IMR-90 (cell line): ENCODE results near the gene PPL. TPM values are rescaled to one million over a fixed set of nuclear protein-coding genes. Genes with fewer than 3 reads are reported as not detected.

ENCODE experiments used
- ATAC-seq: fragments of 200-7000 bp; cut with Tn5 transposase; 2 replicates; pipeline ENCODE4 v1.9.1; 2020; ENCODE audit warnings: low read depth, mild to moderate bottlenecking, moderate library complexity
- BruUV-seq: library from RNA; stranded (reverse); fragments of 400-500 nt; replicated peaks from 2 replicates; lab custom pipeline; 2021; lab: Mats Ljungman, UMichigan
- CTCF ChIA-PET: fragments of 300-600 bp; formaldehyde crosslinking; extraction: SDS; loops from one replicate; lab custom pipeline; 2021; ENCODE audit warnings: antibody characterized with exemption; lab: Yijun Ruan, JAX
- POLR2A ChIA-PET: fragments of 300-600 bp; sonication (Branson Sonifier 250); formaldehyde crosslinking; loops from one replicate; lab custom pipeline; 2022; ENCODE audit warnings: antibody characterized with exemption; ENCODE audit not compliant: unreplicated experiment; lab: Charles Lee
- DNase-seq: peaks from one replicate; pipeline ENCODE4 v3.0.0; 2013
- H2AFZ ChIP-seq: replicated peaks from 2 replicates; pipeline ENCODE3; 2013; ENCODE audit warnings: low read length, mild to moderate bottlenecking; ENCODE audit not compliant: poor library complexity
- H2AK5ac ChIP-seq: 2 replicates; pipeline ENCODE4 v1.6.1; 2013; ENCODE audit warnings: low read depth, low read length, inconsistent platforms
- H2AK9ac ChIP-seq: replicated peaks from 2 replicates; pipeline ENCODE3; 2013; ENCODE audit warnings: mild to moderate bottlenecking, low read depth, low read length, moderate library complexity; ENCODE audit not compliant: poor library complexity
- H2BK120ac ChIP-seq: 2 replicates; pipeline ENCODE4 v1.6.1; 2013; ENCODE audit warnings: low read depth, low read length, inconsistent platforms
- H2BK15ac ChIP-seq: 3 replicates; pipeline ENCODE4 v1.6.1; 2013; ENCODE audit warnings: low read depth, low read length, inconsistent platforms
- H2BK20ac ChIP-seq: 2 replicates; pipeline ENCODE4 v1.6.1; 2013; ENCODE audit warnings: low read depth, mild to moderate bottlenecking, inconsistent platforms, low read length, moderate library complexity
- H2BK5ac ChIP-seq: 2 replicates; pipeline ENCODE4 v1.6.1; 2013; ENCODE audit warnings: mild to moderate bottlenecking, low read depth, low read length, inconsistent platforms; ENCODE audit not compliant: poor library complexity, severe bottlenecking
- H3K14ac ChIP-seq: replicated peaks from 2 replicates; pipeline ENCODE4 v1.6.1; 2013; ENCODE audit warnings: low read depth, low read length, inconsistent platforms
- H3K18ac ChIP-seq: 2 replicates; pipeline ENCODE4 v1.6.1; 2013; ENCODE audit warnings: low read depth, low read length, control low read depth
- H3K23ac ChIP-seq: 2 replicates; pipeline ENCODE4 v1.6.1; 2013; ENCODE audit warnings: low read depth, low read length, inconsistent platforms
- H3K27ac ChIP-seq: 2 replicates; pipeline ENCODE4 v1.5.1; 2013; ENCODE audit warnings: mild to moderate bottlenecking, control low read depth, low read length; ENCODE audit not compliant: insufficient read depth
- H3K27me3 ChIP-seq: 2 replicates; pipeline ENCODE4 v1.6.1; 2013; ENCODE audit warnings: low read length; ENCODE audit not compliant: control insufficient read depth, insufficient read depth
- H3K36me3 ChIP-seq: 2 replicates; pipeline ENCODE4 v1.6.1; 2013; ENCODE audit warnings: low read length, mixed read lengths; ENCODE audit not compliant: control insufficient read depth, insufficient read depth
- H3K4ac ChIP-seq: 2 replicates; pipeline ENCODE4 v1.6.1; 2013; ENCODE audit warnings: low read depth, low read length, inconsistent platforms
- H3K4me1 ChIP-seq: 2 replicates; pipeline ENCODE4 v1.6.1; 2013; ENCODE audit warnings: low read length, mixed read lengths; ENCODE audit not compliant: control insufficient read depth, insufficient read depth
- H3K4me2 ChIP-seq: 2 replicates; pipeline ENCODE4 v1.6.1; 2013; ENCODE audit warnings: low read depth, mild to moderate bottlenecking, control low read depth, low read length, moderate library complexity
- H3K4me3 ChIP-seq: 2 replicates; pipeline ENCODE4 v1.5.1; 2013; ENCODE audit warnings: low read depth, mild to moderate bottlenecking, control low read depth, low read length, moderate library complexity; ENCODE audit not compliant: insufficient read depth
- H3K56ac ChIP-seq: 2 replicates; pipeline ENCODE4 v1.6.1; 2013; ENCODE audit warnings: low read length, inconsistent platforms; ENCODE audit not compliant: insufficient read depth; ENCODE audit errors: extremely low read depth
- H3K79me1 ChIP-seq, 2 experiments: 2 replicates each; pipeline ENCODE4 v1.6.1; 2013; ENCODE audit warnings: low read length in 2 of 2, inconsistent platforms in 1 of 2, low read depth in 1 of 2
- H3K9ac ChIP-seq: 2 replicates; pipeline ENCODE4 v1.6.1; 2013; ENCODE audit warnings: low read depth, low read length, control low read depth
- H3K9me1 ChIP-seq: 2 replicates; pipeline ENCODE4 v1.6.1; 2013; ENCODE audit warnings: low read length, inconsistent platforms; ENCODE audit not compliant: insufficient read depth
- H3K9me3 ChIP-seq: 2 replicates; pipeline ENCODE4 v1.6.1; 2013; ENCODE audit warnings: low read length; ENCODE audit not compliant: control insufficient read depth, insufficient read depth
- H4K20me1 ChIP-seq: 2 replicates; pipeline ENCODE4 v1.6.1; 2013; ENCODE audit warnings: low read length, inconsistent platforms; ENCODE audit not compliant: insufficient read depth
- H4K5ac ChIP-seq: 2 replicates; pipeline ENCODE4 v1.6.1; 2013; ENCODE audit warnings: mild to moderate bottlenecking, low read depth, low read length, control low read depth
- H4K8ac ChIP-seq, 2 experiments: 2 replicates each; pipeline ENCODE4 v1.6.1; 2013; ENCODE audit warnings: low read depth in 2 of 2, low read length in 2 of 2, control low read depth in 1 of 2, inconsistent platforms in 1 of 2
- H4K91ac ChIP-seq: 2 replicates; pipeline ENCODE4 v1.6.1; 2013; ENCODE audit warnings: low read depth, low read length, inconsistent platforms; ENCODE audit not compliant: insufficient read depth
- BHLHE40 ChIP-seq: fragments of 150-350 bp; IDR thresholded peaks from 2 replicates; pipeline ENCODE4 v1.6.1; 2016; ENCODE audit warnings: mild to moderate bottlenecking, low read depth, low read length
- CEBPB ChIP-seq: IDR thresholded peaks from 2 replicates; pipeline ENCODE4 v1.6.1; 2012; ENCODE audit warnings: low read depth, low read length, improper control_type of control experiment
- CHD1 ChIP-seq: IDR thresholded peaks from 2 replicates; pipeline ENCODE4 v1.6.1; 2012; ENCODE audit warnings: low read depth, low read length, improper control_type of control experiment
- CTCF ChIP-seq: conservative IDR thresholded peaks from 2 replicates; pipeline ENCODE4 v1.5.1; 2012; ENCODE audit warnings: mild to moderate bottlenecking, low read depth, low read length, improper control_type of control experiment
- FOS ChIP-seq: fragments of 150-350 bp; IDR thresholded peaks from 2 replicates; pipeline ENCODE4 v1.6.1; 2016; ENCODE audit warnings: low read depth, low read length
- MAZ ChIP-seq: IDR thresholded peaks from 2 replicates; pipeline ENCODE4 v1.6.1; 2012; ENCODE audit warnings: low read depth, mild to moderate bottlenecking, low read length, improper control_type of control experiment, moderate library complexity, borderline replicate concordance
- MXI1 ChIP-seq: IDR thresholded peaks from 2 replicates; pipeline ENCODE4 v1.6.1; 2012; ENCODE audit warnings: low read depth, mild to moderate bottlenecking, low read length, moderate library complexity, borderline replicate concordance
- NFE2L2 ChIP-seq: fragments of 150-350 bp; IDR thresholded peaks from 2 replicates; pipeline ENCODE4 v1.6.1; 2016; ENCODE audit warnings: low read depth, mild to moderate bottlenecking, low read length
- RAD21 ChIP-seq: IDR thresholded peaks from 2 replicates; pipeline ENCODE4 v1.6.1; 2012; ENCODE audit warnings: low read length, improper control_type of control experiment
- RCOR1 ChIP-seq: IDR thresholded peaks from 2 replicates; pipeline ENCODE4 v1.6.1; 2012; ENCODE audit warnings: mild to moderate bottlenecking, low read length, improper control_type of control experiment; ENCODE audit not compliant: insufficient replicate concordance
- SMC3 ChIP-seq: fragments of 150-350 bp; IDR thresholded peaks from 2 replicates; pipeline ENCODE4 v1.6.1; 2016; ENCODE audit warnings: low read depth, mild to moderate bottlenecking, antibody characterized with exemption, low read length, moderate library complexity
- WGBS, 2 experiments: methylation state at CpG; one replicate each; pipeline versions ENCODE4 v1.1.5 to v1.1.7; 2013; ENCODE audit warnings: missing lambda C conversion rate in 2 of 2; ENCODE audit not compliant: insufficient read length in 1 of 2; ENCODE audit errors: extremely low coverage in 2 of 2; 5-methylcytosine and 5-hydroxymethylcytosine counted together
- dilution Hi-C: fragments of 300-500 bp; cut with HindIII; formaldehyde crosslinking; loops from one replicate; pipeline ENCODE4 v1.14.3; 2018; ENCODE audit warnings: low sequenced_read_pairs; ENCODE audit not compliant: unreplicated experiment
- in situ Hi-C: fragments of 300-500 bp; cut with MboI; formaldehyde crosslinking; loops from 3 replicates; pipeline ENCODE4 v1.14.3; 2019; ENCODE audit warnings: low sequenced_read_pairs, inconsistent platforms, mixed read lengths
- intact Hi-C: fragments of 100-400 bp; cut with micrococcal nuclease; formaldehyde crosslinking; loops from 2 replicates; pipeline ENCODE4 v1.10.0; 2022
- polyA plus RNA-seq, 3 experiments: library from polyadenylated mRNA; depleted of rRNA; stranded (reverse); fragments of >200 nt; gene quantifications; 2 replicates each; pipeline ENCODE4 v1.2.3, GENCODE V29; 2012; ENCODE audit warnings: low replicate concordance in 1 of 3
- total RNA-seq: library from RNA; depleted of rRNA; stranded (reverse); fragments of >200 nt; gene quantifications from 2 replicates; pipeline ENCODE4 v1.2.3, GENCODE V29; 2012
- TF ChIP-seq, protein P1 (sequence below): fragments of 150-350 bp; IDR thresholded peaks from 2 replicates; pipeline ENCODE4 v1.6.1; 2016; ENCODE audit warnings: low read depth, mild to moderate bottlenecking, low read length, moderate library complexity, borderline replicate concordance
- TF ChIP-seq, protein P2 (sequence below): fragments of 150-350 bp; IDR thresholded peaks from 2 replicates; pipeline ENCODE4 v1.6.1; 2017; ENCODE audit warnings: mild to moderate bottlenecking, antibody characterized with exemption, low read length, low read depth

PPL gene
- total and polyA plus RNA-seq, 2 of the 4 experiments (the other 2 are of a cell fraction) = 0.34 to 0.36 TPM

DNA sequence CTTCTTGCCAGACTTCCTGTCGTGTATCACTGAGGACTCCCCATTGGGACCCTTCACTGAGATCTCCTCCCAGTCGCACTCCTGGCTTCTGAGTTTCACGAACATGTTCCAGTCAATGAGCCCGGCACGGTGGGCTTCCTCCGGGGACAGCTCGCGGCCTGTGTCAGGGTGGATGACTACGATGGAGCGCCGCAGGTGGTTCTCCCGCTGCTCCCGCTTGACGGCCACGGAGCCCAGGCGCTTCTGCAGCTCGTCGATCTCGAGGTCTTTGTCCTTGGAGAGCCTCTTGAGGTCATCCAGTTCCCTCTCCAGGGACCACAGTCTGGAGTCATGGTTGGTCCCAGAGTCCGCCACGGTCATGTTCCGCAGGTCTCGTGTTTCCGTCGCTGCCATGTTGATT lies 53.4 kb downstream of the PPL start:
- ChIA-PET CTCF (no interaction called here), POLR2A (no interaction called here)
- no peak overlapping the region for H2AFZ ChIP-seq
- H2BK5ac ChIP-seq = no peak overlapping the region
- no peak overlapping the region for H2AK9ac ChIP-seq
- DNase-seq (no peak), ATAC-seq (no peak)
- no peak overlapping the region for H3K23ac ChIP-seq
- intact Hi-C loops = loop anchor here (5.0 kb wide), 1 partner anchor 59 kb away; no protein-coding TSS in a partner anchor
- no peak overlapping the region for H3K9ac ChIP-seq
- H3K4me1 ChIP-seq = peaks cover 9% of the 10 kb centered on the region
- no TSS peak for BruUV-seq
- TF ChIP-seq, protein P1, sequence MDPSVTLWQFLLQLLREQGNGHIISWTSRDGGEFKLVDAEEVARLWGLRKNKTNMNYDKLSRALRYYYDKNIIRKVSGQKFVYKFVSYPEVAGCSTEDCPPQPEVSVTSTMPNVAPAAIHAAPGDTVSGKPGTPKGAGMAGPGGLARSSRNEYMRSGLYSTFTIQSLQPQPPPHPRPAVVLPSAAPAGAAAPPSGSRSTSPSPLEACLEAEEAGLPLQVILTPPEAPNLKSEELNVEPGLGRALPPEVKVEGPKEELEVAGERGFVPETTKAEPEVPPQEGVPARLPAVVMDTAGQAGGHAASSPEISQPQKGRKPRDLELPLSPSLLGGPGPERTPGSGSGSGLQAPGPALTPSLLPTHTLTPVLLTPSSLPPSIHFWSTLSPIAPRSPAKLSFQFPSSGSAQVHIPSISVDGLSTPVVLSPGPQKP = no peak
- TF ChIP-seq NFE2L2 (no peak), RCOR1 (no peak), MAZ (no peak), CHD1 (no peak), CTCF (no peak), FOS (no peak), RAD21 (no peak), BHLHE40 (no peak), MXI1 (no peak), SMC3 (no peak), CEBPB (no peak)
- TF ChIP-seq, protein P2, sequence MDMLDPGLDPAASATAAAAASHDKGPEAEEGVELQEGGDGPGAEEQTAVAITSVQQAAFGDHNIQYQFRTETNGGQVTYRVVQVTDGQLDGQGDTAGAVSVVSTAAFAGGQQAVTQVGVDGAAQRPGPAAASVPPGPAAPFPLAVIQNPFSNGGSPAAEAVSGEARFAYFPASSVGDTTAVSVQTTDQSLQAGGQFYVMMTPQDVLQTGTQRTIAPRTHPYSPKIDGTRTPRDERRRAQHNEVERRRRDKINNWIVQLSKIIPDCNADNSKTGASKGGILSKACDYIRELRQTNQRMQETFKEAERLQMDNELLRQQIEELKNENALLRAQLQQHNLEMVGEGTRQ = no peak
- no peak overlapping the region for H3K27ac ChIP-seq
- dilution Hi-C loops = no loop called here
- no peak overlapping the region for H4K5ac ChIP-seq
- peaks cover 5 to 26% of the 10 kb centered on the region in 2 experiments; a peak in 3 of 4 replicates for H3K79me1 ChIP-seq
- peaks cover 66% of the 10 kb centered on the region for H3K36me3 ChIP-seq
- no peak overlapping the region for H3K14ac ChIP-seq
- no peak overlapping the region for H2AK5ac ChIP-seq
- in situ Hi-C loops = loop anchor here (10.0 kb wide), 1 partner anchor 61 kb away; no protein-coding TSS in a partner anchor
- H3K56ac ChIP-seq = no peak overlapping the region
- H3K4me2 ChIP-seq = no peak overlapping the region
- no peak overlapping the region for H3K18ac ChIP-seq
- no peak overlapping the region for H4K91ac ChIP-seq
- H2BK15ac ChIP-seq = no peak overlapping the region
- WGBS, 2 experiments = 99% methylated on average over 18 of the region's 25 CpGs; no CpG with 5 or more reads in 1 of the 2 experiments
- no peaks in the 10 kb centered on the region for H3K9me3 ChIP-seq
- H3K4me3 ChIP-seq = no peak overlapping the region
- H2BK120ac ChIP-seq = no peak overlapping the region
- no peak overlapping the region for H2BK20ac ChIP-seq
- H3K9me1 ChIP-seq = peaks cover 10% of the 10 kb centered on the region
- no peak overlapping the region for H3K4ac ChIP-seq
- peaks cover 16% of the 10 kb centered on the region; the same call in 1 of the 2 replicates for H4K20me1 ChIP-seq
- no peak overlapping the region for H4K8ac ChIP-seq
- no peaks in the 10 kb centered on the region for H3K27me3 ChIP-seq
